Stomach (tissue), 4 donors: Measurements from ENCODE around the gene IGSF6.
"Not testable (repeated sequence)": the region's sequence is repeated elsewhere in the genome, so short reads cannot be mapped to it uniquely, and the experiment has no call there.

Source experiments
- CTCF ChIP-seq, 7 experiments: fragments of 450-650 bp in 4 of 7; fragments of 200-600 bp in 3 of 7; sonication (generic) in 3 of 7; IDR thresholded peaks; one replicate each; pipeline ENCODE4 v1.5.1; 2016 to 2019; ENCODE audit warnings: antibody characterized with exemption in 7 of 7, control low read depth in 2 of 7, mild to moderate bottlenecking in 1 of 7
- EP300 ChIP-seq: sonication (generic); formaldehyde crosslinking; IDR thresholded peaks from one replicate; pipeline ENCODE4 v1.6.1; 2017; ENCODE audit warnings: antibody characterized with exemption
- POLR2A ChIP-seq, 4 donors: fragments of 450-650 bp; IDR thresholded peaks; one replicate each; pipeline ENCODE4 v1.6.1; 2016; ENCODE audit warnings: antibody characterized with exemption in 4 of 4, control low read depth in 2 of 4, mild to moderate bottlenecking in 1 of 4, moderate library complexity in 1 of 4
- POLR2AphosphoS5 ChIP-seq, 3 donors: sonication (generic); formaldehyde crosslinking; IDR thresholded peaks; one replicate each; pipeline ENCODE4 v1.6.1; 2016; ENCODE audit warnings: antibody characterized with exemption in 3 of 3

GRCh38 chr16:21629616-21630539 lies 22.5 kb downstream of the IGSF6 start:
- TF ChIP-seq CTCF (IDR thresholded peaks at IDR 0.05); POLR2AphosphoS5 (IDR thresholded peaks at IDR 0.05); POLR2A (IDR thresholded peaks at IDR 0.05); EP300: not testable (repeated sequence)
